Naive thymus-derived CD4-positive, alpha-beta T cell (primary cell): ENCODE results near the gene F11. TPM values are rescaled to one million over a fixed set of nuclear protein-coding genes. Genes with fewer than 3 reads are reported as not detected.
"Not testable (repeated sequence)": the region's sequence is repeated elsewhere in the genome, so short reads cannot be mapped to it uniquely, and the experiment has no call there.

Source experiments
- ATAC-seq: fragments of 150-1000 bp; cut with Tn5 transposase; 2 replicates; pipeline ENCODE4 v1.10.0; 2021; ENCODE audit warnings: mild to moderate bottlenecking, moderate library complexity
- CTCF ChIA-PET: fragments of 350-600 bp; sonication (Branson Sonifier 250); formaldehyde crosslinking; loops from one replicate; lab custom pipeline; 2021; ENCODE audit warnings: antibody characterized with exemption; lab: Charles Lee
- POLR2A ChIA-PET: fragments of 350-600 bp; sonication (Branson Sonifier 250); formaldehyde crosslinking; loops from one replicate; lab custom pipeline; 2021; ENCODE audit warnings: antibody characterized with exemption, inconsistent platforms; lab: Charles Lee
- DNase-seq, 9 donors: peaks; one replicate each; pipeline versions ENCODE4 v3.0.0 to v3.0.0-alpha.2; 2020 to 2022; ENCODE audit warnings: mixed read lengths in 1 of 9
- H3K27ac ChIP-seq: one replicate; pipeline ENCODE4 v1.7.0; 2013; ENCODE audit warnings: mild to moderate bottlenecking, low read depth, low read length, moderate library complexity
- H3K27me3 ChIP-seq, 2 donors: one replicate each; pipeline ENCODE4 v1.7.0; 2013; ENCODE audit warnings: low read length in 2 of 2, mild to moderate bottlenecking in 2 of 2, moderate library complexity in 2 of 2; ENCODE audit not compliant: control insufficient read depth in 2 of 2, insufficient read depth in 2 of 2
- H3K36me3 ChIP-seq, 3 experiments: 1 replicate in 2 of 3; 2 replicates in 1 of 3; pipeline ENCODE4 v1.7.0; 2013; ENCODE audit warnings: low read length in 3 of 3, mild to moderate bottlenecking in 3 of 3, moderate library complexity in 1 of 3; ENCODE audit not compliant: insufficient read depth in 3 of 3, control insufficient read depth in 2 of 3
- H3K4me1 ChIP-seq, 2 donors: one replicate each; pipeline ENCODE4 v1.7.0; 2013; ENCODE audit warnings: low read length in 2 of 2, mild to moderate bottlenecking in 2 of 2, moderate library complexity in 1 of 2; ENCODE audit not compliant: control insufficient read depth in 2 of 2, insufficient read depth in 2 of 2
- H3K4me3 ChIP-seq: 2 replicates; pipeline ENCODE4 v1.7.0; 2013; ENCODE audit warnings: mild to moderate bottlenecking, low read length
- H3K9me3 ChIP-seq, 3 experiments: 1 replicate in 2 of 3; 2 replicates in 1 of 3; pipeline ENCODE4 v1.7.0; 2013; ENCODE audit warnings: low read length in 3 of 3; ENCODE audit not compliant: control insufficient read depth in 2 of 3
- H3K27ac Mint-ChIP-seq, 9 donors: one replicate each; pipeline ENCODE4 v1.8.0; 2020 to 2022; ENCODE audit warnings: mixed read lengths in 9 of 9, mild to moderate bottlenecking in 8 of 9, moderate library complexity in 5 of 9, inconsistent platforms in 2 of 9
- H3K27me3 Mint-ChIP-seq, 5 donors: one replicate each; pipeline ENCODE4 v1.8.0; 2021 to 2022; ENCODE audit warnings: mixed read lengths in 5 of 5, mild to moderate bottlenecking in 1 of 5
- H3K36me3 Mint-ChIP-seq, 5 donors: one replicate each; pipeline ENCODE4 v1.8.0; 2020 to 2022; ENCODE audit warnings: mixed read lengths in 5 of 5, mild to moderate bottlenecking in 3 of 5, inconsistent platforms in 1 of 5
- H3K4me1 Mint-ChIP-seq, 7 donors: one replicate each; pipeline ENCODE4 v1.8.0; 2020 to 2022; ENCODE audit warnings: mixed read lengths in 7 of 7, mild to moderate bottlenecking in 3 of 7, inconsistent platforms in 1 of 7
- H3K4me3 Mint-ChIP-seq, 10 donors: one replicate each; pipeline ENCODE4 v1.8.0; 2020 to 2022; ENCODE audit warnings: mild to moderate bottlenecking in 10 of 10, mixed read lengths in 10 of 10, moderate library complexity in 6 of 10, inconsistent platforms in 2 of 10
- H3K9me3 Mint-ChIP-seq, 11 donors: one replicate each; pipeline ENCODE4 v1.8.0; 2020 to 2022; ENCODE audit warnings: mixed read lengths in 11 of 11, mild to moderate bottlenecking in 4 of 11, inconsistent platforms in 1 of 11, moderate library complexity in 1 of 11
- intact Hi-C, 2 donors: fragments of 100-400 bp; cut with micrococcal nuclease; formaldehyde crosslinking; loops; one replicate each; pipeline ENCODE4 v1.15.1; 2023
- polyA plus RNA-seq, 2 donors: library from polyadenylated mRNA; unstranded; fragments of 300-500 nt; fragmentation: Illumina TruSeq; gene quantifications; one replicate each; pipeline ENCODE4 v1.2.3, GENCODE V29; 2021
- total RNA-seq, 6 experiments: library from RNA in 5 of 6; stranded (reverse) in 5 of 6; gene quantifications; 1 replicate in 5 of 6; 2 replicates in 1 of 6; pipeline ENCODE4 v1.2.3 and lab custom pipeline; 2021 to 2026

The F11 gene
- total and polyA plus RNA-seq, 7 experiments from 2014 or later = 0.64 TPM; not detected in 6

DNA sequence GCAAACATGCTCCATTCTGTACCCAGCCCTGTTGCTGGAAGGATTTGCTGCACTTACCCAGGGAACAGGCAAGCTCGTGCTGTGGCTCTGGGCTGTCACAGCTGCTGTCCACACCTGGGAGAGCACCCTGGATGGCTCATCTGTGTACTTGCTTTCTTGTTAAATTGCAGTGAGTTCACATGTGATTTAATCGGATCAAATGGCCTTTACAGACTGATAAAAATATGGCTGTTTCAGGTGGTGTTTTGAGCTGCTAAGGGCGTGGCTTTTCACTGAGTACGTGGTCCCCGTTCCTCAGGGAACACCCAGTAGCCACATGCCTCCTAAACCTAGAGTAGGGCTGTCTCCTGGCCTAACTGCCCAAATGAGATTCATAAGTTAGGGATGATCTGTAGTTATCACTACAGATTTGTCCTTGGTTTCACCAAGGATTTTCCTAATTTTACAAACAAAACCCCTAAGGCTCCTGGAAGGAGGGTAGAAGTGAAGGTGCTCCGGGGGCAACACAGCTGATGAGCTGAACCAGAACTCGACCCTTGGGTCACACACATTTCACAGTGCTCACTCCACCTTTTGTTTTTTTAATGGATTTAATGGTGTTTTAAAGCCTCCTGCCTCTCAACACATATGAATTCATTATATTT, 25.0 kb upstream of the F11 start:
- Histone ChIP-seq H3K4me1 (no peaks in the 10 kb centered on the region), H3K27me3 (no peaks in the 10 kb centered on the region), H3K4me3 (no peak overlapping the region), H3K9me3 (peaks cover 0 to 4% (median 0%) of the 10 kb centered on the region in 3 experiments), H3K27ac (no peak overlapping the region), H3K36me3 (no peaks in the 10 kb centered on the region)
- Mint-ChIP-seq H3K27me3 (no peaks in the 10 kb centered on the region), H3K4me1 (no peaks in the 10 kb centered on the region), H3K9me3 (peaks cover 0 to 4% (median 1%) of the 10 kb centered on the region in 11 donors), H3K4me3 (no peak overlapping the region), H3K27ac (no peak overlapping the region), H3K36me3 (peaks cover 0 to 31% (median 17%) of the 10 kb centered on the region in 5 donors)
- intact Hi-C loops = no loop called here
- ChIA-PET CTCF (no interaction called here), POLR2A (no interaction called here)
- ATAC-seq (no peak), DNase-seq (no peak)

DNA sequence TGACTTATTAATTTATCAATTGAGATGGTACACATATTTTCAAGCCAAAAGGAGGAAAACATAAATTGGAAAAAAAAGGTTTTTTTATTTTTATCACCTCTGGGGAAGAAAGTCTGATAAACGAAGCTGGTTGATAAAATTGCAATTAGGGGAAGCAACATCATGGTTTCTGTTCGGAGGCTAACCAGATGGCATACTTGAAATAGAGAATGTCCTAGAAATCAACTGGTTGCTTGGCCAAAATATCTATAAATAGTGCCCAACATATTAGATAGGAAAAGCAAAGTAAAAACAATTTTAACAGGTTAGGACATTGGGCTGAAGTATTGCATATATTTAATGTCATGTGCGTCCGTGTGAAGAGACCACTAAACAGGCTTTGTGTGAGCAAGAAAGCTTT, 24.4 kb upstream of the F11 start:
- Histone ChIP-seq H3K36me3 (no peaks in the 10 kb centered on the region), H3K27ac (no peak overlapping the region), H3K9me3 (peaks cover 0 to 4% (median 0%) of the 10 kb centered on the region in 3 experiments), H3K4me1 (no peaks in the 10 kb centered on the region), H3K27me3 (no peaks in the 10 kb centered on the region), H3K4me3 (no peak overlapping the region)
- no peak for ATAC-seq
- intact Hi-C loops = no loop called here
- H3K4me1 Mint-ChIP-seq = no peaks in the 10 kb centered on the region
- ChIA-PET CTCF (no interaction called here), POLR2A (no interaction called here)
- H3K27me3 Mint-ChIP-seq = no peaks in the 10 kb centered on the region
- no peak overlapping the region for H3K4me3 Mint-ChIP-seq
- peaks cover 0 to 33% (median 22%) of the 10 kb centered on the region in 5 donors for H3K36me3 Mint-ChIP-seq
- peaks cover 0 to 9% (median 5%) of the 10 kb centered on the region in 11 donors for H3K9me3 Mint-ChIP-seq
- DNase-seq = no peak
- no peak overlapping the region for H3K27ac Mint-ChIP-seq

DNA sequence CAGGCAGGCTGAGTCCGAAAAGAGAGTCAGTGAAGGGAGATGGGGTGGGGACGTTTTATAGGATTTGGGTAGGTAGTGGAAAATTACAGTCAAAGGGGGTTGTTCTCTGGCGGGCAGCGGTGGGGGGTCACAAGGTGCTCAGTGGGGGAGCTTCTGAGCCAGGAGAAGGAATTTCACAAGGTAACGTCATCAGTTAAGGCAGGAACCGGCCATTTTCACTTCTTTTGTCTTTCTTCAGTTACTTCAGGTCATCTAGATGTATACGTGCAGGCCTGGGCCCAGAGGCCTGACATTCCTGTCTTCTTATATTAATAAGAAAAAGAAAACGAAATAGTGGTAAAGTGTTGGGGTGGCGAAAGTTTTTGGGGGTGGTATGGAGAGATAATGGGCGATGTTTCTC, 24.0 kb upstream of the F11 start:
- H3K36me3 ChIP-seq, POLR2A ChIA-PET, H3K27ac Mint-ChIP-seq, ATAC-seq, H3K27me3 Mint-ChIP-seq, H3K4me3 ChIP-seq, DNase-seq, H3K9me3 Mint-ChIP-seq, H3K9me3 ChIP-seq, H3K27ac ChIP-seq, H3K4me3 Mint-ChIP-seq, CTCF ChIA-PET, H3K4me1 Mint-ChIP-seq, H3K4me1 ChIP-seq, intact Hi-C loops, H3K27me3 ChIP-seq: not testable (repeated sequence)
- peaks cover 0 to 34% (median 23%) of the 10 kb centered on the region in 5 donors for H3K36me3 Mint-ChIP-seq

DNA sequence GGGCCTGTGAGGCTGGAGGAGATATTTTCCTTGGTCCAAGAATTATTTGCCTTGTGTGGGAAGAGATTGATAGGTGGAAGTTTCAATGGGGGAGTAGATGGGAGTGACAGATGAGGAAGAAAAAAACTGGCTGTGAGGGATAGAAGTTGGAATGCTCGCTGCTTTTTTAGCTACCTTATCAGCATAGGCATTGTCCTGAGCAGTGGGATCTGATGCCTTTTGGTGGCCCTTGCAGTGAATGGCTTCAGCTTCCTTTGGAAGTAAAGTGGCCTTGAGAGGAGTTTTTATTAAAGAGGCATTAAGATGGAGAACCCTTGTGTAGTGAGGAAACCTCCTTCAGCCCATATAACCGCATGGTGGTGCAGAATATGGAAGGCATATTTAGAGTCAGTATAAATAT, 22.7 kb upstream of the F11 start:
- Histone ChIP-seq H3K27me3 (no peaks in the 10 kb centered on the region), H3K9me3 (peaks cover 0 to 4% (median 0%) of the 10 kb centered on the region in 3 experiments), H3K36me3 (no peaks in the 10 kb centered on the region), H3K4me1 (no peaks in the 10 kb centered on the region), H3K4me3 (no peak overlapping the region), H3K27ac (no peak overlapping the region)
- ChIA-PET POLR2A (no interaction called here), CTCF (no interaction called here)
- Mint-ChIP-seq H3K27ac (no peak overlapping the region), H3K27me3 (no peaks in the 10 kb centered on the region), H3K4me1 (no peaks in the 10 kb centered on the region), H3K9me3 (peaks cover 0 to 9% (median 5%) of the 10 kb centered on the region in 11 donors), H3K36me3 (peaks cover 0 to 23% (median 15%) of the 10 kb centered on the region in 5 donors), H3K4me3 (no peak overlapping the region)
- intact Hi-C loops = no loop called here
- ATAC-seq (no peak), DNase-seq (no peak)

- Histone ChIP-seq H3K4me1 (no peaks in the 10 kb centered on the region), H3K36me3 (no peaks in the 10 kb centered on the region), H3K9me3 (peaks cover 0 to 4% (median 0%) of the 10 kb centered on the region in 3 experiments), H3K27ac (no peak overlapping the region), H3K4me3 (no peak overlapping the region), H3K27me3 (no peaks in the 10 kb centered on the region)
- Mint-ChIP-seq H3K4me3 (no peak overlapping the region), H3K27ac (no peak overlapping the region), H3K4me1 (no peaks in the 10 kb centered on the region), H3K36me3 (peaks cover 0 to 22% (median 15%) of the 10 kb centered on the region in 5 donors), H3K27me3 (no peaks in the 10 kb centered on the region), H3K9me3 (peaks cover 0 to 9% (median 5%) of the 10 kb centered on the region in 11 donors)
- CTCF ChIA-PET = no interaction called here
- DNase-seq (no peak), ATAC-seq (no peak)
- POLR2A ChIA-PET = no interaction called here
- intact Hi-C loops = no loop called here
Observed at GRCh38 chr4:186244835-186245234, 21.2 kb upstream of the F11 start.

DNA sequence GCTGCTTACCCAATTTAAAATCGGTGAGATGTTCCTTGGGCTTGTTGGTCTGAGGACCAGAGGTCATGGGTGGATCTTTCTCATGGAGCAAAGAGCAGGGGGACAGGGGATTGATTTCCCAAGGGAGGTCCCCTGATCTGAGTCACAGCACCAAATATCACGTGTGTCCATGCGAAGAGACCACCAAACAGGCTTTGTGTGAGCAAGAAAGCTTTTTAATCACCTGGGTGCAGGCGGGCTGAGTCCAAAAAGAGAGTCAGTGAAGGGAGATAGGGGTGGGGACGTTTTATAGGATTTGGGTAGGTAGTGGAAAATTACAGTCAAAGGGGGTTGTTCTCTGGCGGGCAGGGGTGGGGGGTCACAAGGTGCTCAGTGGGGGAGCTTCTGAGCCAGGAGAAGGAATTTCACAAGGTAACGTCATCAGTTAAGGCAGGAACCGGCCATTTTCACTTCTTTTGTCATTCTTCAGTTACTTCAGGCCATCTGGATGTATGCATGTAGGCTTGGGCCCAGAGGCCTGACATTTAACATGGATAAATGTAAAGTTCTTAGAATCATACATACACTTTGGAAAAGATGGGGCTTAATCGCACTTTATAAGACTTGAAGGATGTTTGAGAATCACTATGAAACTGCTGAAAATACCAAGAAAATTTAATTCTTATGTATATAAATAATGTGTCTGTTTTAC, 18.8 kb upstream of the F11 start:
- H3K27ac Mint-ChIP-seq, POLR2A ChIA-PET: not testable (repeated sequence)

More for the DNA sequence above, 18.8 kb upstream of the F11 start:
- H3K27me3 Mint-ChIP-seq, H3K4me1 ChIP-seq, CTCF ChIA-PET, ATAC-seq, H3K27ac ChIP-seq, H3K27me3 ChIP-seq, H3K9me3 ChIP-seq, intact Hi-C loops, H3K4me3 Mint-ChIP-seq, H3K36me3 ChIP-seq, H3K4me1 Mint-ChIP-seq, H3K9me3 Mint-ChIP-seq, DNase-seq, H3K4me3 ChIP-seq: not testable (repeated sequence)
- peaks cover 0 to 20% (median 19%) of the 10 kb centered on the region in 5 donors for H3K36me3 Mint-ChIP-seq
